Measurements from ENCODE around the gene ACSS1.

Gene ACSS1

GRCh38 chr20:24960302-24960801 lies 97.6 kb downstream of the ACSS1 start:
- DNase-seq (ENCODE audit: low spot score): no peak

GRCh38 chr20:24959591-24960301 lies 98.2 kb downstream of the ACSS1 start:
- DNase-seq (ENCODE audit: low spot score): no peak

DNA sequence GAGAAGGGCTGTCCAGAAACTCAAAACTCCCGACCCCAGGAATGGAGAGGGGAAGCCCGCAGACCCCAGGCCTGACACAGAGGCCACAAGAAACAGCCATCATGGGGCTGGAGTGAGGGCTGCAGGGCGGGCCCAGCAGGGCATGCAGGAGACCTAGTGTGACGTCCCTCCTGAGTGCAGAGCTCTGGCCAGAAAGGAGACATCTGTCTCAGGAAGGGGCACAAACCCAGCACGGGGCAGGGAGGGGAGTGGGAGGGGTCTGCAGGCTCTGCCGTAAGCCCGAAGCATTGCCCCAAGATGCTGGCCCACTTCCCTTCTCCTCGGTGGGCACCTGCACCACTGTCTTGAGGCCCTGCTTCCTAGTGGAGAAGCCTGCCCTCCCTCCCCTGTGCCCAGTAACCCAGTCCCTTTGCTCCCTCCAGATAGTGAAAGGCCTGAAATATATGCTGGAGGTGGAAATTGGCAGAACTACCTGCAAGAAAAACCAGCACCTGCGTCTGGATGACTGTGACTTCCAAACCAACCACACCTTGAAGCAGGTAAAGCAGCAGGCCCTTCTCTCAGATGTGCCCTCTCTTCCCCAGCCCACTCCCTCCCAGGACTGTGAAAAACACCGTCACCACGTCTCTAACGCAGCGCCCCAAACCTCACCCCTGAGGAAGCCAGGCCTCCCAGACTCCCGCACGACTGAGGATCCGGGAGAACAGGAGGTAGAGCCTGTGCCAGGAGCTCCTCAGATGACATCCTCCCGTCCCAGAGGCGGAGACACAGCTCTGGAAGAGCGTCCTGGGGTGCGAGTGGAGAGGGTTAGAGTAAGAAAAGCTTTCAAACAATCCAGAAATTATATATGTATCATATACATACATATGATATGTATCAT lies 99.2 kb downstream of the ACSS1 start:
- no peak for DNase-seq (ENCODE audit: low spot score)

DNA sequence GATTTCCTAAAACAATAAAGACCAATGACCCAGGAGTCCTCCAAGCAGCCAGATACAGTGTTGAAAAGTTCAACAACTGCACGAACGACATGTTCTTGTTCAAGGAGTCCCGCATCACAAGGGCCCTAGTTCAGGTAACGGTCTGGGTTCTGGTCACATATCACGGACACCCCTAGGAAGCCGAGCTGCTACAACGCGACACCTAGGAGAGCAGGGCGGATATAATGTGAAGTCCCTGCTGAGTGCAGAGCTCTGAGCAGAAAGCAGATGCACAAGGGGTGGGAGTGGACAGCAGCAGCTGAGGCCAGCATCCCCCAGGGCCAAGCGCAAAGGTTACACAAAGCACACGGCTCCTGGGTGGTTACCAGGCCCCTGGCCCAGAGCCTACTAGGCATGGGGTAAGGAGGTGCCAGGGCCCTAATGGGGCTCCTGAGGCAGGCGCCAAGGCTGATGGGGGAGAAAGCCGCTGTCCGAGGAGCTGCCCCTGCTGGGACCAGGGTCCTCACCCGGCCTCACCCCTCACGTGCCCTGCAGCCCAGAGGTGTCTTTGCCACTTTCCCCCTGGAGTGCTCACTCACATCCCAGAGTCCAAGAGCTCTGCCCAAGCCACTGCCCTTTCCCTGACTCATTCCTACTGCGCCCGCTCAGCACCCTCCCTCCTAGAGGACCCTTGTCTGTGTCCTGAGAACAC lies 100.5 kb downstream of the ACSS1 start:
- DNase-seq (ENCODE audit: low spot score): no peak

Small RNAs within 50 kb of the gene (small RNA-seq; reads per million reads assigned to genes)
- gene RNU6-1257P: 0 reads per million in 2 experiments
